CD1c-positive myeloid dendritic cell (primary cell): Measurements from ENCODE around the gene CYP4A11.
"Not testable (repeated sequence)": the region's sequence is repeated elsewhere in the genome, so short reads cannot be mapped to it uniquely, and the experiment has no call there.

Experiments
- DNase-seq: peaks from one replicate; pipeline ENCODE4 v3.0.0-alpha.2; 2016; ENCODE audit errors: extremely low spot score

CYP4A11 gene

GRCh38 chr1:46941135-46941694 lies at the start of gene CYP4A11:
TSS of gene CYP4A11 (minus strand) at chr1:46941476. CDS start at chr1:46941433, 43 bp downstream.
- DNase-seq: no peak

GRCh38 chr1:46990541-46990940 lies 49.3 kb upstream of the CYP4A11 start:
- not testable (repeated sequence) for DNase-seq

DNA sequence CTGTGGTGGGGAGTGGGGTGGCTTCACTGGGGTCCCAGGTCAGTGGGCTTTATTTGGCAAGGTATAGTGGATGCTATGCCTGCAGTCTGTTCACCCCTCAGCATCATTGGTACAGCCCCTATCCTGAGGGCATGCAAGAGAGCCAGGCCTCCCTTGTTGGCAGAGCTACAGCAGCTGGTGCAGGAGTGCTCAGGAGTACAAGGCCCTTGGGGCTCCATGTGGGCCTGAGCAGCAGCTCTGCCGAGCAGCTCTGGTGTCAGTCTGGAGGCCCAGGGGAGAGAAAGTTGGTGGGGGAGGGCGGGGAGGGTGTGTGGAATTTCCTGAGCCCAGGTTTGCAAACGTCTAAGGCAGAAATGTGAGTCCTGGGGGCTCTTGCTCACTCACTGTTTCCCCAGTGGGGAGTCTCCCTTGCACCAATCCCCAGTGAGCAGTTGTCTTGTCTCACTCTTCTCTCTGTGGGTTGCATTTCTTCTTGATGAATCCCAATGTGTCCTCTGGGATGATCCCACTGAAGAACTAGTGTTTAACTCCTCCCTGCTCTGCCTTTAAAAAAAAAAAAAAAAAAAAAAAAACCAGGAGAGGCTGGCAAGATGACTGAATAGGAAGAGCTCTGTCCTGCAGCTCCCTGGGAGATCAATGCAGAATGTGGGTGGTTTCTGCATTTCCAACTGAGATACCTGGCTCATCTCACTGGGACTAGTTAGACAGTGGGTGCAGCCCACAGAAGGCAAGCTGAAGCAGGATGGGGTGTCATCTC lies 42.7 kb upstream of the CYP4A11 start:
- no peak for DNase-seq

GRCh38 chr1:46983166-46983829 lies 42.0 kb upstream of the CYP4A11 start:
- no peak for DNase-seq

GRCh38 chr1:46969014-46969619 lies 27.8 kb upstream of the CYP4A11 start:
- no peak for DNase-seq

DNA sequence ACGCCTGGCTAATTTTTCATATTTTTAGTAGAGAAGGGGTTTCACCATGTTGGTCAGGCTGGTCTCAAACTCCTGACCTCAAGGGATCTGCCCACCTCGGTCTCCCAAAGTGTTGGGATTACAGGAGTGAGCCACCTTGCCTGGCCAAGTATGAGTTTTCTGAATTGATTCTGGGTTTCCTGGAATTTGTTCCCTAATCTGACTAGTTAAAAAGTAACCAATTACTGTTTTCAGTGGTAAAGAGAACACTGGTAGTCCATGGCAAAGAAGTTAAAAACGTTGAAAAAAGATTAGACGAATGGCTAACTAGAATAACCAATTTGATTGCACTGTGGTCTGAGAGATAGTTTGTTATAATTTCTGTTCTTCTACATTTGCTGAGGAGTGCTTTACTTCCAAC lies 21.0 kb upstream of the CYP4A11 start:
- DNase-seq: not testable (repeated sequence)

- no peak for DNase-seq
Measured at GRCh38 chr1:46961066-46961758, 19.9 kb upstream of the CYP4A11 start.

GRCh38 chr1:46960250-46960649 lies 19.0 kb upstream of the CYP4A11 start:
- no peak for DNase-seq

GRCh38 chr1:46955116-46955515 lies 13.8 kb upstream of the CYP4A11 start:
- not testable (repeated sequence) for DNase-seq

DNA sequence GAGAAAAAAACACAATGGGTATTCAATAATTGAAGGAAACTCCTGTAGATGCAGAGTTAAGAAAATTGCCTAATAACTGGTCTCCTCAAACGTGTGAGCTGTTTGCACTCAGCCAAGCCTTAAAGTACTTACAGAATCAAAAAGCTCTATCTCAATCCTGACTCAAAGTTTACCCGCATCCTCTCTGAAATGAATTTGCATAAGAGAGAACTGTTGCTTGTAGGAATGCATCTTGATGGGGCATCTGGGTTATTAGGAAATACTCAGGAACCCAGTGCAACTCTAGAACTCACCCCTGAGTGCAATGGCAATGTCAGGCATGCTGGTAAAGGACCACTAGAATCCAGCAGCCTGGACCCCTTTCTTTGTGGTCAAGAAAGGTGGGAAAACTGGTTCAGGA lies 12.6 kb upstream of the CYP4A11 start:
- not testable (repeated sequence) for DNase-seq

DNA sequence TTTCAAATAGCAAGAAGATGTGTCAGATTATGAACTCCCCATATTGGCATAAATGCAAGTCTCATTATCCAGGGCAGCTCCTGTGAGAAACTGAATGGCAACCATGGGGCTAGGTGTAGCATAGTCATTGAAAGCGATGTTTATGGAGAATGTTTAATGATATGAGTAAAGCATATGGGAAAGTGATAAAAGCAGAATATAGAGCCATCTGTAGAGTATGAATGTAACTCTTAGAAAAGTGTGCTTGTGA lies 8.1 kb upstream of the CYP4A11 start:
- DNase-seq: not testable (repeated sequence)

DNA sequence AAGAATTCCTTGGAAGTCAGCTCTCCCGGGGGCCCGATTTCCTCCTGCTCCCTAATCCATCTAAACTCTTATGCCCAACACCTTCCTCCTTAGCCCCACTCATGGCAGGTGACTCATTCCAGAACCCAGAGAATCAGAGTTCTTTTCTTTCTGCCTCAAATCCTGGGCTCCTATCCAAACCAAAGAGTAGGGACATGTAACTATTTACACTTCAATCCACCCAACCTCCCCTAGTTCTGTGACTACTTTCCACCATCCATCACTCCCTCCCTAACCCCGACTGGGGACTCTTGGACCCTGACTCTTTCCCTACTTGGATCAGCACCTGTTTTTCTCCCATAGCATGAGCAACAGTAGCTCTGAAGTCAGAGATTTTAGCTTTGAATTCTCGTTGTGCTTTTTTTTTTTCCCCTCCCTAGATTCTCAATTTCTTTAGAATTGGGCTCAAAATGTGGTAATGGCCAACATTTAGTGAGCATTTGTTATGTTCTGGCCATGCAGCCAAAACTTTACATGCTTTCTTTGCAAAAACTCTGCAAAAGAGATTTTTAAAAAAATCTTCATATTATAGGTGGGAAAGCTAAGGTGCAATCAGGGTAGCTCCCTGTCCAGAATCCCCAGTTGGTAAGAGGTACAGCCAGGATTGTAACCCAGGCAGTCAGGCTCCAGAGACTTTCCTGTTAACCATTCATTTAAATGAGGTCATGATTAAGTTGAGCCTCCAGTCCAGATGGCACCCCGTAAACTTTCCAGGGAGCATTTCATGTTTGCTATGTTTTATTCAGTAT lies 7.5 kb upstream of the CYP4A11 start:
- DNase-seq: no peak

DNA sequence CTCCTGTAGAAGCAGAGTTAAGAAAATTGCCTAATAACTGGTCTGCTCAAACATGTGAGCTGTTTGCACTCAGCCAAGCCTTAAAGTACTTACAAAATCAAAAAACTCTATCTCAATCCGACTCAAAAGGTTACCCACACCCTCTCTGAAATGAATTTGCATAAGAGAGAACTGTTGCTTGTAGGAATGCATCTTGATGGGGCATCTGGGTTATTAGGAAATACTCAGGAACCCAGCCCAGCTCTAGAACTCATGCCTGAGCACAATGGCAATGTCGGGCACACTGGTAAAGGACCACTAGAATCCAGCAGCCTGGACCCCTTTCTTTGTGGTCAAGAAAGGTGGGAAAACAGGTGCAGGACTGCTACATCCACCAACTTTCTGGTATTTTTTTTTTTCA lies 6.4 kb upstream of the CYP4A11 start:
- DNase-seq: not testable (repeated sequence)

- DNase-seq: no peak
Measured at GRCh38 chr1:46942086-46942485, 810 bp upstream of the CYP4A11 start.

DNA sequence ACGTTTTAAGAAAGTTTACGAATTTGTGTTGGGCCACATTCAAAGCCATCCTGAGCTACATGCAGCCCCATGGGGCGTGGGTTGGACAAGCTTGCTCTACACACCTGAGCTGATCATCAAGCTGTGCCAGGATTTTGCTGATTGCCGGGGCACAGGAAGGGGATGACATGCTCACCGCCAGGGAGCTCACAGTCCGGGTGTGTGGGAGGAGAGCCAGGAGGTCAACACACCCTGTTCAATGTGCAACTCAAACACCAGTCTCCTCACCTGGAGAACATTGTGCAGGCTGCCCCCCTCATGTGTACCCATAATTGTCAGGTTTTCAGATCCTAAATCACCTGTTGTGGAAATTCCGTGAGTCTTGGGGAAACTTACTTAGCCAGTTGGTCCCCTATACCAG lies 969 bp downstream of the CYP4A11 start:
- no peak for DNase-seq

- DNase-seq: no peak
Measured at GRCh38 chr1:46937270-46937669, 4.0 kb downstream of the CYP4A11 start.

DNA sequence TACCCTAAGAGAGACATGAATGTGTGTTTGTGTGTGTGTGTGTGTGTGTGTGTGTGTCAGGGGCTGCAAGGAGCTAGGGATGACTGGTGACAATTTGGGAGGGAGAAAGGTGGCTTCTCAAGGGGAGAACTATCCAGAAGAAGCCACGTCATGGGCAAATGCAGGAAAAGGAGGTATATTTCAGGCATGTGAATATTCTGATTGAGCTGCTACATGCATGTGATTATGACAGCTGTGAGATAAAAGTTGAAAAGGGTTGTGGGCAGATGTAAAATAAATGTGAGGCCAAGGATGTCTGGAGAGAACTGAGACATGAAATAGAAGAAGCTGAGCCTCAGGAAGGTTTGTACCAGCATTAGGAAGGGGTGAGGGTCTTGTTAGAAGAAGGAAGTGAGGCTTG lies 4.5 kb downstream of the CYP4A11 start:
- DNase-seq: no peak

GRCh38 chr1:46934852-46935251 lies 6.4 kb downstream of the CYP4A11 start:
- not testable (repeated sequence) for DNase-seq

DNA sequence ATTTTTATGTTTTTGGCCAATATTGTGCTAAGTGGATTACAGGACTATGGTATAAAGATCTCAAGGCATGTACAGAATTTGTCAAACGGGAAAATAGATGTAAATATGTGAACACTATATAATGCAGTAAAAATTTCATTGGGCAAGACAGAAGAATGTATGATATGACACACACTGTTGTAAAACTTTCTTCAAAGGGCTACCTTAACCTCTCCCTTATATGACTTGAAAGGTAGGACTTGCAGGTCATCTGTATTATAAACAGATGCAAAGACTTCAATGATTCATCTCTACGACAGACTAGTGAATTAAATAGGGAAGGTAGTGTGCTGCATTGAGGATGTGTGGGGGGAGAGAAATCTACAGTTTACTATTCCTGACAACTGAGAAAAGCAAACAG lies 9.3 kb downstream of the CYP4A11 start:
- not testable (repeated sequence) for DNase-seq

DNA sequence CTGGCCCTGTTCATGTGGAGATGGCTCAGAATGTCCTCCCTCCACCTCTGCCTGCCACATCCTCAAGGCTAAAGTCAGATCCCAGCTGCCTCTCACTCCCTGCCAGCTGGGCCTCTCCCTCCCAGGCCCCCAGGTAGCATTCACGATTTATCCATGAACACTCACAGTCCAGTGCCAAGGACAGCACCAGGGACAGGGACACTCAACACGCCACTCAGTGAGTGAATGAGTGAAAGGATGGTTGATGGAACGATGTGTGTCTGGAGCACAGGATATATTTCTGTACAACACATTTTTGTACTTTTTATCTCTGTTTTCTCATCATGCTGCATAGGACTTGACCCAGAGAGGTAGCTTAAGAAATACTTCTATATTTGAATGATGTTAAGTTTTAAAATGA lies 10.1 kb downstream of the CYP4A11 start:
- DNase-seq: no peak

DNA sequence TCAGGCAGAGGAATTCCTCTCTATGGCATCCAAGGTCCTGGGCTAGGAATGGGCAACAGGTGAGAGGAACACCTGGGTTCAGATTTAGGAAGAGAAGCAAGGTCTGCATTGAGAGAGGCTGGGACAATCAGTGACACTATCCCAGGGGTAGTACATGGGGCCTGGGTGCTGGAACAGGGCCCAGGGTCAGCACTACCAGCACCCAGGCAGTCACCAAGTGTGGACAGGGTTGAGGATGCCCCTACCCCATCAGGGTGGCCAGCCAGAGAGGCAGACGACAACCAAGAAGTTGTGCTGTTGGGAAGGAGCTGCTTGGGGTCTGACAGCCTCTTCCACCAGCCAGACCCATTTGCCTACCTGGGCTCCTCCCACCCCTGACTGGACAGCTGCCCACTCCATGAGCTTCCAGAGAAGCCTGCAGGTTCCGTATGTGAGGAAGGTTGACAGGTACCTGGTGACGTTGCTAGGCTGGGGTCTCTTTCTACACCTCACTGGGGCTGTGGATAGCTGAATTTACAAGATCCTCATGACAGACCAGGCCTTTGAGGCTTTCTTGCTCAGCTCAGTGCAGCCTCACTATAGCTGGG lies 13.9 kb downstream of the CYP4A11 start:
- no peak for DNase-seq
